Ovary (tissue), 3 donors: ENCODE data around the gene EFNA3.

Experiments used
- CTCF ChIP-seq, 3 donors: fragments of 450-650 bp in 2 of 3; fragments of 200-600 bp in 1 of 3; IDR thresholded peaks; one replicate each; pipeline versions ENCODE4 v1.5.1 to v1.8.0; 2016 to 2022; ENCODE audit warnings: antibody characterized with exemption in 3 of 3, mild to moderate bottlenecking in 1 of 3
- POLR2A ChIP-seq: fragments of 450-650 bp; IDR thresholded peaks from one replicate; pipeline ENCODE4 v1.6.1; 2017; ENCODE audit warnings: antibody characterized with exemption, mild to moderate bottlenecking, moderate library complexity
- donor health status: DM: no; HTN: no; CAD: no.

DNA sequence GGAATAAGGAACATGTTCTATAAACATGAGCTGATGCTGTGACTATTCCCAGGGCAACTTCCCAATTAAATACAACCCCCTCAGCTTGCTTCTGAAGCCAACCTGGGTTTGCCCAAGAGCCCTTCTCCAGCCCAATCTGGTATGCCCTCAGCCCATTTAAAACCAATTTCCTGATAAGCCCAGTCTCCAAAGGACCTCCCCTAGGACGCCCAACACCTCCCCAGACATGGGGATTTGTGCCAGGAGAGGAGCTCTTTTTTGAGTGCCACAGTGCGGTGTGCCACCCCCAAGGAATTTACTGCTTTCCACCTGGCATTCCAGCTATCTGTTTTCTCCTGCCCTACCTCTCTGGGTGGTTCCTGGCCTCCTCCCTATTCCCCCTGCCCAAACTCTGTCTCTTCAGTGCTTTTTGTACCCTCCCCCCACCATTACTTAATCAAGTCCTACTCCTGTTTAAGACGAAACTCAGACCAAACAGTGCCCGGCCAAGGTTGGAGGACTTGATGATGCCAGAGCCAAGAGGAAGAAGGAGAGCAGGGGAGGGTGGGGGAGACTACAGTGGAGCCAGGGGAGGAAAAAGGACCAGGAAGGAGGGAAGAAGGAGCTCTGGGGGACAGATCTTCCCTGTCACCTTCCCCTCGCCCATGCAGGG, 37.6 kb downstream of the EFNA3 start:
- TF ChIP-seq POLR2A (no peak), CTCF (IDR thresholded peaks at IDR 0.05) (no peak)
